ENCODE measurements around the gene VMP1. TPM values are rescaled to one million over a fixed set of nuclear protein-coding genes. Genes with fewer than 3 reads are reported as not detected.
"Not testable (repeated sequence)": the region's sequence is repeated elsewhere in the genome, so short reads cannot be mapped to it uniquely, and the experiment has no call there.

Gene VMP1
- total RNA-seq, 1 donor from 2014 or later = 169 TPM

DNA sequence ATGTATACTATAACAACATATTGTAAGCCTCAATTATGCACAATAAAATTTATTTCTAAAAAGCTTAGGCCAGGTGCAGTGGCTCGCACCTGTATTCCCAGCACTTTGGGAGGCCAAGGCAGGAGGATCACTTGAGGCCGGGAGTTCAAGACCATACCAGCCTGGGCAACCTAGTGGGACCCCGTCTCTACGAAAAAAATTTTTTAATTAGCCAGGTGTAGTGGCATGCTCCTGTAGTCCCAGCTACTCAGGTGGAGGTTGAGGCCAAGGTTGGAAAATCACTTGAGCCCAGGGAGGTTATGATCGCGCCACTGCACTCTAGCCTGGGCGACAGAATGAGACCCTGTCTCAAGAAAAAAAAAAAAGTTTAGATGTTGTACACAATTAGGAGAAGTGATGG is 45.5 kb downstream of the VMP1 start:
- no peak for DNase-seq
- Histone ChIP-seq H3K36me3 (no peaks in the 10 kb centered on the region), H3K27ac (peak overlapping the region; percentile 33), H3K4me1 (peaks cover 15% of the 10 kb centered on the region), H3K4me3 (no peak overlapping the region), H3K9me3 (no peaks in the 10 kb centered on the region), H3K27me3 (no peaks in the 10 kb centered on the region)
- intact Hi-C loops (cut with DNase I) = no loop called here
- TF ChIP-seq, protein P1, sequence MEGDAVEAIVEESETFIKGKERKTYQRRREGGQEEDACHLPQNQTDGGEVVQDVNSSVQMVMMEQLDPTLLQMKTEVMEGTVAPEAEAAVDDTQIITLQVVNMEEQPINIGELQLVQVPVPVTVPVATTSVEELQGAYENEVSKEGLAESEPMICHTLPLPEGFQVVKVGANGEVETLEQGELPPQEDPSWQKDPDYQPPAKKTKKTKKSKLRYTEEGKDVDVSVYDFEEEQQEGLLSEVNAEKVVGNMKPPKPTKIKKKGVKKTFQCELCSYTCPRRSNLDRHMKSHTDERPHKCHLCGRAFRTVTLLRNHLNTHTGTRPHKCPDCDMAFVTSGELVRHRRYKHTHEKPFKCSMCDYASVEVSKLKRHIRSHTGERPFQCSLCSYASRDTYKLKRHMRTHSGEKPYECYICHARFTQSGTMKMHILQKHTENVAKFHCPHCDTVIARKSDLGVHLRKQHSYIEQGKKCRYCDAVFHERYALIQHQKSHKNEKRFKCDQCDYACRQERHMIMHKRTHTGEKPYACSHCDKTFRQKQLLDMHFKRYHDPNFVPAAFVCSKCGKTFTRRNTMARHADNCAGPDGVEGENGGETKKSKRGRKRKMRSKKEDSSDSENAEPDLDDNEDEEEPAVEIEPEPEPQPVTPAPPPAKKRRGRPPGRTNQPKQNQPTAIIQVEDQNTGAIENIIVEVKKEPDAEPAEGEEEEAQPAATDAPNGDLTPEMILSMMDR (IDR thresholded peaks at IDR 0.05) = no peak
- ATAC-seq = no peak

DNA sequence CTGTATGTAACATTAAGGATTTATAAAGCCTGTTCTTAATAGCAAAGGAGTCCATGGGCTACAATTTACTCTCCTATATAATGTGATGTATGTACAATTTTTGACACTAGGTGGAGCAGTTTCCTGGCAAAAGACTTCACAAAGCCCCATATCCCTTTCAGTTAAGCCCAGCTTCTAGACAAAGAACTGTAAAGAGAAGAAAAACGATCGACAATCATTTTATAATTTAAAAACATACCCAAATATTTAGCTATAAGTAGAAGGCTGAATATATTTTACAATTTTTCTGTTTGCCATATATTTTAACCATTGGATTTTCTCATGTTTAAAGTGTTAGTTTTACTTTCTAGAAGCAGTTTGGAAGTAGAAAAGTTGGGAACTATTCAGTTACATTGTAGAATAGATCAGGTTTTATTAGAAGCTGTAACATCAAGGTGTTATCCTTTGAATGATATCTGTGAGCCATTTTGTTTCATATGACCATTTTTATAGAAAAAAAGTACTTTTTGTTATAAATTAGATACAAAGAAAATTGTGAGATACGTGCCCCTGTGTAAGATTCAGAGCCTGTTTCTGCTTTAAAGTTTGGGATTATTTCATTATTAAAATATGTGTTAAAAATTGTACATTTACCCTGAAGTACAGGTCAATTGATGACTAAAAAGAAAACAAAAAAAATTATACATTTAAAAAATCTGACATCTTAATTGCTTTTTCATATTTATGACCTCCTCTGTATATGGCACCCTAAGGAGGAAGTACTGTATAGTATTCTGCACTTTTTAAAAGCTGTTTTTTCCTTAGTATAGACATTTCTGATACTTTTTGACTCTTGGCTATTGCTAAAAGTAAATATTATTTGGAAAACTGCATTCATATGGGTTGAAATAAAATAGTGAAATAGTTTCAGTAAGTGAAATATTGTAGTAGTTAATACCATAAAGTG is 46.3 kb downstream of the VMP1 start:
- no peak for DNase-seq
- H3K27me3 ChIP-seq = no peaks in the 10 kb centered on the region
- peak overlapping the region; percentile 65 for H3K27ac ChIP-seq
- H3K9me3 ChIP-seq = no peaks in the 10 kb centered on the region
- intact Hi-C loops (cut with DNase I) = no loop called here
- H3K4me1 ChIP-seq = peaks cover 15% of the 10 kb centered on the region
- ATAC-seq = peak; percentile 97
- TF ChIP-seq, protein P1 (IDR thresholded peaks at IDR 0.05) = peak; percentile 75
- H3K4me3 ChIP-seq = peak overlapping the region; percentile 6
- H3K36me3 ChIP-seq = no peaks in the 10 kb centered on the region

DNA sequence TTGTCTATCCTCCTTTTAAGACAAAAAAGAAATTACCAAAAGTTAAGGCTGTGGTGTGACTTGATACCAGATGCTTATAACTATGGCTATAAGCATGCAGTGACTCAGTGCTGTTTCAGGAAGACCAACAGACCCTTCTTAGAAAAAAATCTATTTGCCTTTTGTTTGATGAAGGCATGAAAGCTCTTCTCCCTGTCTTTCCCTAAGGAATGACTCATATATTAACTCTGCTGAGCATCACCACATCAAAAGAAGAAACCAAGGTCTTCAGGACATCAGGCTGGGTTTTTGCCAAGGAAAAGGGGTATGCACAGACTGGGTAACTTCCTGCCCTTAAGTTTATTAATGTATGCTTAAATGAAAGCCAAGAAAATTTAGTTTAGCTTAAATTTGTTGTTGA is 47.1 kb downstream of the VMP1 start:
- no peak overlapping the region for H3K4me3 ChIP-seq
- H3K9me3 ChIP-seq = no peaks in the 10 kb centered on the region
- H3K27ac ChIP-seq = peak overlapping the region; percentile 65
- DNase-seq (no peak), ATAC-seq (no peak)
- H3K27me3 ChIP-seq = no peaks in the 10 kb centered on the region
- no peaks in the 10 kb centered on the region for H3K36me3 ChIP-seq
- intact Hi-C loops (cut with DNase I) = no loop called here
- TF ChIP-seq, protein P1 (IDR thresholded peaks at IDR 0.05) = no peak
- H3K4me1 ChIP-seq = peaks cover 15% of the 10 kb centered on the region

DNA sequence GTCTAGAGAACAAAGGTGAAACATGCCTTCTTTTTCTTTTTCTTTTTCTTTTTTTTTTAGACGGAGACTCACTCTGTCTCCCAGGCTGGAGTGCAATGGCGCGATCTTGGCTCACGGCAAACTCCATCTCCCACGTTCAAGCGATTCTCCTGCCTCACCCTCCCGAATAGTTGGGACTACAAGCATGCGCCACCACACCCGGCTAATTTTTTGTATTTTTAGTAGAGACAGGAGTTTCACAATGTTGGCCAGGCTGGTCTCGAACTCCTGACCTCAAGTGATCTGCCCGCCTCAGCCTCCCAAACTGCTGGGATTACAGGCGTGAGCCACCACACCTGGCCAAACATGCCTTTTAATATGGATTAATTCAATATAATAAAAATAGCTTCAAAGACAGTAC is 47.6 kb downstream of the VMP1 start:
- H3K27me3 ChIP-seq; H3K4me3 ChIP-seq; intact Hi-C loops (cut with DNase I); H3K27ac ChIP-seq; DNase-seq; H3K36me3 ChIP-seq; ATAC-seq; H3K9me3 ChIP-seq: not testable (repeated sequence)
- H3K4me1 ChIP-seq = peaks cover 15% of the 10 kb centered on the region

DNA sequence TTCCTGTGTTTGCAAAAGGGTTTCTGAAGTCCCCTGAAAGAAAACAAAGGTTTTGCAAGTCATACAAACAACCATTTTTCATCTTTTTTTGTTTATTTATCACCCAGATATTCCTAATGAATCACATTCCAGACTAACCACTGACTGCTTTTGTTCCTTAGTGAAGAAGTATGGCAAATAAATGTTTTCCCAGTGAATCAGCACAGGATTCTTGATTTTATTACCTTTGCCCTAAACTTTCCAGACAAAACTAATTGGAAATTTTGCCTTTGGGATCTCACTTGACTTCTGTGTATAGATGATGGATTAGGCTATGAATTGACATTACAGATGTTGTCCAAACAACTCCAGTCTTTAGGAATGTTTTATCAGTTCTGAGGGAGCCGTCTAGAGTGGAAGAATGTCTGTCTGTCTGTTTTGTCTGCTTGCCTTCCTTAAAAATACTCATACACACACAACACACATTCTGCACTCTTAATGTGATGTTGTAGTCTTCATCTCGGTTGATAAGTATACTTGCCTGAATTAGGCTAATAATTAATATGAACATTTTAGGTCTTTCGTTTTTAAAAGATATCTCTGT is 48.9 kb downstream of the VMP1 start:
- H3K27me3 ChIP-seq = no peaks in the 10 kb centered on the region
- no peak for ATAC-seq
- H3K4me1 ChIP-seq = peaks cover 15% of the 10 kb centered on the region
- TF ChIP-seq, protein P1 (IDR thresholded peaks at IDR 0.05) = no peak
- intact Hi-C loops (cut with DNase I) = no loop called here
- DNase-seq = no peak
- no peaks in the 10 kb centered on the region for H3K9me3 ChIP-seq
- no peaks in the 10 kb centered on the region for H3K36me3 ChIP-seq
- no peak overlapping the region for H3K4me3 ChIP-seq
- peak overlapping the region; percentile 38 for H3K27ac ChIP-seq

DNA sequence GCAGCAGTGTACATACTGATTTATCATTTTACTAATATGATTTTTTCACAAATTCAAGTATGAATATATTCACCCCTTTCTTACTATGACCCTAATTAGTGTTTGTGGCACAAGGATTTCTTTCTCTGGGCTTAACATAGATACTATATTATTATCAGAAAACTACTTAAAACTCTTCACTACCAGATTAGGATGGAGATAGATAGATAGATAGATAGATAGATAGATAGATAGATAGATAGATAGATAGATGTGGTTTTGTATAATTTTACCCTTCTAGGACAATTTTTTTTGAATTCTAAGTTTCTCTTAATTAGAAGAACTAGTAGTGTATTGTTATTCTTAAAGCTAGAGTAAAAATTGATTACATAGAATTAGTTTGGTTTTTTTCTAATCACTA is 49.6 kb downstream of the VMP1 start:
- Histone ChIP-seq H3K27ac (peak overlapping the region; percentile 38), H3K36me3 (no peaks in the 10 kb centered on the region), H3K4me3 (no peak overlapping the region), H3K27me3 (no peaks in the 10 kb centered on the region), H3K4me1 (peaks cover 15% of the 10 kb centered on the region), H3K9me3 (no peaks in the 10 kb centered on the region)
- ATAC-seq (no peak), DNase-seq (no peak)
- intact Hi-C loops (cut with DNase I) = no loop called here
- TF ChIP-seq, protein P1 (IDR thresholded peaks at IDR 0.05) = no peak
